ENCODE results near the gene KLHL29.

DNA sequence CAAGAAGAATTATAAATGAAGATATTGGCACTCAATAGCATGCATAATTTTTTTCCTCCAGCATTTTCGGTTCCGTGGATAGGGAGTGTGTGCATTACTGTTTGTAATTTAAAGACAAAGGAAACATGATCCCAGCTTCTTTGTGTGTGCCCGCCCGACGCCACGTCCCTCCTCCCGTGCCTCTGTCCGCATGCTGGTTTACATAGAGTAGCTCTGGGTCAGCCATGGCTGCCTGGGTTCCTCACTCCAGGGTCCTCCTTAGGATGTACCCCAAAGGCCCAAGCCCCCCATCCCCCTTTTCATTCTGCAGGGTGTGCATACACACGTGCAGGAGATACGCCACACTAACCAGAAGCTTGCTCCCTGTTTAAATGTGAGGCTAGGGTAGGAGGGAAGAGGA lies 214.7 kb downstream of the KLHL29 start:
- TF ChIP-seq, protein P1, sequence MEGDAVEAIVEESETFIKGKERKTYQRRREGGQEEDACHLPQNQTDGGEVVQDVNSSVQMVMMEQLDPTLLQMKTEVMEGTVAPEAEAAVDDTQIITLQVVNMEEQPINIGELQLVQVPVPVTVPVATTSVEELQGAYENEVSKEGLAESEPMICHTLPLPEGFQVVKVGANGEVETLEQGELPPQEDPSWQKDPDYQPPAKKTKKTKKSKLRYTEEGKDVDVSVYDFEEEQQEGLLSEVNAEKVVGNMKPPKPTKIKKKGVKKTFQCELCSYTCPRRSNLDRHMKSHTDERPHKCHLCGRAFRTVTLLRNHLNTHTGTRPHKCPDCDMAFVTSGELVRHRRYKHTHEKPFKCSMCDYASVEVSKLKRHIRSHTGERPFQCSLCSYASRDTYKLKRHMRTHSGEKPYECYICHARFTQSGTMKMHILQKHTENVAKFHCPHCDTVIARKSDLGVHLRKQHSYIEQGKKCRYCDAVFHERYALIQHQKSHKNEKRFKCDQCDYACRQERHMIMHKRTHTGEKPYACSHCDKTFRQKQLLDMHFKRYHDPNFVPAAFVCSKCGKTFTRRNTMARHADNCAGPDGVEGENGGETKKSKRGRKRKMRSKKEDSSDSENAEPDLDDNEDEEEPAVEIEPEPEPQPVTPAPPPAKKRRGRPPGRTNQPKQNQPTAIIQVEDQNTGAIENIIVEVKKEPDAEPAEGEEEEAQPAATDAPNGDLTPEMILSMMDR (IDR thresholded peaks at IDR 0.05; ENCODE audit: low read depth, low read length, missing input control) = no peak
- TF ChIP-seq, protein P2, sequence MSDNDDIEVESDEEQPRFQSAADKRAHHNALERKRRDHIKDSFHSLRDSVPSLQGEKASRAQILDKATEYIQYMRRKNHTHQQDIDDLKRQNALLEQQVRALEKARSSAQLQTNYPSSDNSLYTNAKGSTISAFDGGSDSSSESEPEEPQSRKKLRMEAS (IDR thresholded peaks at IDR 0.05) = no peak
- no peak for TF ChIP-seq RAD21 (IDR thresholded peaks at IDR 0.05)
- no peak for TF ChIP-seq SP1 (IDR thresholded peaks at IDR 0.05)
- TF ChIP-seq GABPA (IDR thresholded peaks at IDR 0.05 in 1 of 2, conservative IDR thresholded peaks at IDR 0.05 in 1 of 2) = no peak
- TF ChIP-seq FOXA1 (IDR thresholded peaks at IDR 0.05) = no peak
- TF ChIP-seq, protein P3, sequence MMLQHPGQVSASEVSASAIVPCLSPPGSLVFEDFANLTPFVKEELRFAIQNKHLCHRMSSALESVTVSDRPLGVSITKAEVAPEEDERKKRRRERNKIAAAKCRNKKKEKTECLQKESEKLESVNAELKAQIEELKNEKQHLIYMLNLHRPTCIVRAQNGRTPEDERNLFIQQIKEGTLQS (IDR thresholded peaks at IDR 0.05) = no peak
- TF ChIP-seq, protein P4, sequence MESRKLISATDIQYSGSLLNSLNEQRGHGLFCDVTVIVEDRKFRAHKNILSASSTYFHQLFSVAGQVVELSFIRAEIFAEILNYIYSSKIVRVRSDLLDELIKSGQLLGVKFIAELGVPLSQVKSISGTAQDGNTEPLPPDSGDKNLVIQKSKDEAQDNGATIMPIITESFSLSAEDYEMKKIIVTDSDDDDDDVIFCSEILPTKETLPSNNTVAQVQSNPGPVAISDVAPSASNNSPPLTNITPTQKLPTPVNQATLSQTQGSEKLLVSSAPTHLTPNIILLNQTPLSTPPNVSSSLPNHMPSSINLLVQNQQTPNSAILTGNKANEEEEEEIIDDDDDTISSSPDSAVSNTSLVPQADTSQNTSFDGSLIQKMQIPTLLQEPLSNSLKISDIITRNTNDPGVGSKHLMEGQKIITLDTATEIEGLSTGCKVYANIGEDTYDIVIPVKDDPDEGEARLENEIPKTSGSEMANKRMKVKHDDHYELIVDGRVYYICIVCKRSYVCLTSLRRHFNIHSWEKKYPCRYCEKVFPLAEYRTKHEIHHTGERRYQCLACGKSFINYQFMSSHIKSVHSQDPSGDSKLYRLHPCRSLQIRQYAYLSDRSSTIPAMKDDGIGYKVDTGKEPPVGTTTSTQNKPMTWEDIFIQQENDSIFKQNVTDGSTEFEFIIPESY (IDR thresholded peaks at IDR 0.05) = no peak
- no peak for TF ChIP-seq RXRA (IDR thresholded peaks at IDR 0.05)
- TF ChIP-seq TAF1 (conservative IDR thresholded peaks at IDR 0.05) = no peak
- TF ChIP-seq, protein P5, sequence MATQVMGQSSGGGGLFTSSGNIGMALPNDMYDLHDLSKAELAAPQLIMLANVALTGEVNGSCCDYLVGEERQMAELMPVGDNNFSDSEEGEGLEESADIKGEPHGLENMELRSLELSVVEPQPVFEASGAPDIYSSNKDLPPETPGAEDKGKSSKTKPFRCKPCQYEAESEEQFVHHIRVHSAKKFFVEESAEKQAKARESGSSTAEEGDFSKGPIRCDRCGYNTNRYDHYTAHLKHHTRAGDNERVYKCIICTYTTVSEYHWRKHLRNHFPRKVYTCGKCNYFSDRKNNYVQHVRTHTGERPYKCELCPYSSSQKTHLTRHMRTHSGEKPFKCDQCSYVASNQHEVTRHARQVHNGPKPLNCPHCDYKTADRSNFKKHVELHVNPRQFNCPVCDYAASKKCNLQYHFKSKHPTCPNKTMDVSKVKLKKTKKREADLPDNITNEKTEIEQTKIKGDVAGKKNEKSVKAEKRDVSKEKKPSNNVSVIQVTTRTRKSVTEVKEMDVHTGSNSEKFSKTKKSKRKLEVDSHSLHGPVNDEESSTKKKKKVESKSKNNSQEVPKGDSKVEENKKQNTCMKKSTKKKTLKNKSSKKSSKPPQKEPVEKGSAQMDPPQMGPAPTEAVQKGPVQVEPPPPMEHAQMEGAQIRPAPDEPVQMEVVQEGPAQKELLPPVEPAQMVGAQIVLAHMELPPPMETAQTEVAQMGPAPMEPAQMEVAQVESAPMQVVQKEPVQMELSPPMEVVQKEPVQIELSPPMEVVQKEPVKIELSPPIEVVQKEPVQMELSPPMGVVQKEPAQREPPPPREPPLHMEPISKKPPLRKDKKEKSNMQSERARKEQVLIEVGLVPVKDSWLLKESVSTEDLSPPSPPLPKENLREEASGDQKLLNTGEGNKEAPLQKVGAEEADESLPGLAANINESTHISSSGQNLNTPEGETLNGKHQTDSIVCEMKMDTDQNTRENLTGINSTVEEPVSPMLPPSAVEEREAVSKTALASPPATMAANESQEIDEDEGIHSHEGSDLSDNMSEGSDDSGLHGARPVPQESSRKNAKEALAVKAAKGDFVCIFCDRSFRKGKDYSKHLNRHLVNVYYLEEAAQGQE (IDR thresholded peaks at IDR 0.05) = no peak
- TF ChIP-seq EGR1 (IDR thresholded peaks at IDR 0.05; ENCODE audit: low read depth in 2 of 2) = no peak
- TF ChIP-seq NR2F2 (IDR thresholded peaks at IDR 0.05) = no peak

Data from liver (tissue), 3 donors.